ENCODE results near the gene RAP1GAP2.

DNA sequence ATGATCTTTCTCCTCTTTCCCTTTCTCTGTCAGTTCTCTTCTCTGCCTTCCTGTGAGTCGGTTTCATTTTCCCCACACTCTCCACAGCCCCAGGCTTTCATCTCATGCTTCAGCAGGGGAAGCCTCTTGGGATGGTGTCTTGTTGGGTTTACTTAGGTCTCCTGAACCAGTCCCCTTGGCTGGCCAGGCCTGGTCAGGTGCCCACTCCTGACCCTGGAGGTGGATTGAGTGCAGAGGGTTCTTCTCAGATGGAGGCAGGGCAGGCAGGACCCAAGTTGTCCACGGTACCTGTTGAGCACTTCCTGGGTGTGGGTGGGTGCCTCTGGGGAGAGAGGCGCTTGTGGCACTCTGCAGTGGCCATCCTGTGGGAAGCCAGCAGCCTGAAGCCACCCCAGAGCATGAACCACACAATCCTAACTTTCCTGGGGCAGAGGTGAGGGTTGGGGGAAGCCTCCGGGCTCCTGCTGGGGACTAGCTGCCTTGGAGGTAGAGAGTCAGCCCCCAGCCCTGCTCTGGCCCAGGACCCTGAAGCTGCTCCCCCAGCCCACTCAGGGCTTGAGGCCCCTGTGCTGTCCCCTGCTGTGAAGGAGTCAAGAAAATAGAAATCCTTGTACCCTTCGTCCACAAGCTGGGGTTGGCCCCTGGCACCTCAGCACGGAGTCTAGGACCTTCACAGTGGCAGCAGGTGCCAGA is 2.0 kb upstream of the RAP1GAP2 start:
- no peak for TF ChIP-seq CTCF (IDR thresholded peaks at IDR 0.05; ENCODE audit: low read depth, low read length, poor library complexity, severe bottlenecking)
- no peak for TF ChIP-seq EZH2phosphoT487 (IDR thresholded peaks at IDR 0.05; ENCODE audit: borderline replicate concordance, low read length)

Measured in DOHH2 (cell line).